ENCODE results near the gene ABCG1. TPM values are rescaled to one million over a fixed set of nuclear protein-coding genes. Genes with fewer than 3 reads are reported as not detected.

ABCG1 gene
- polyA plus RNA-seq, 1 donor from 2014 or later = 14.2 TPM

DNA sequence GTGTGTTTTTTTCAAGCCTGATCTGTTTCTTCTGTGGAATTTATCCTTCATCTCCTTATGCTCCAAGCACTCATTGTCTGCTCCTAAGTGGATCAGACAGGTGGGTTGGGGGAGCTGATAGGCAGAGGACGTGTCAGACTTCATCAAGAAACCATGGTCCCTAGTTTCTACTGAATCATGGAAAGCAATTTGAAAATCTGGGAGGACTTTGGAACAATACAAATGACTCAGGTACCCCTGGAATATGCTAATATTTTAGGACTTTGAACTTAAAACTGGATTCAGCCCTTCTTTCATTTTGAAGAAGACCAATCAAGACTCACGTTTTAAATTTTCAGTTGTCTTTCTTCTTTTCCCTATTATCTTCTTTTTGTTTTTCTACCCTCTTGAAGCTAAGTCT lies 7.7 kb downstream of the ABCG1 start:
- Histone ChIP-seq H3K4me2 (ENCODE audit: low read length) (no peak overlapping the region), H3K36me3 (ENCODE audit: insufficient read depth, low read length) (no peaks in the 10 kb centered on the region), H3K9me2 (ENCODE audit: insufficient read depth, low read length) (no peaks in the 10 kb centered on the region), H3K27ac (ENCODE audit: low read length) (no peak overlapping the region), H3K9me3 (ENCODE audit: low read length) (no peaks in the 10 kb centered on the region), H3K4me3 (ENCODE audit: low read length) (no peak overlapping the region), H2AFZ (ENCODE audit: low read depth, low read length) (no peak overlapping the region), H3K27me3 (ENCODE audit: insufficient read depth, low read depth, low read length) (no peaks in the 10 kb centered on the region), H3K9ac (ENCODE audit: low read length) (no peak overlapping the region), H4K20me1 (ENCODE audit: insufficient read depth) (no peaks in the 10 kb centered on the region), H3F3A (ENCODE audit: insufficient read depth, low read length, poor library complexity, severe bottlenecking) (no peaks in the 10 kb centered on the region), H3K79me2 (replicated peaks; ENCODE audit: insufficient read depth, low read length) (peaks cover 7% of the 10 kb centered on the region)
- TF ChIP-seq POLR2AphosphoS5 (IDR thresholded peaks at IDR 0.05) (no peak), SMC3 (conservative IDR thresholded peaks at IDR 0.05; ENCODE audit: poor library complexity) (no peak), EP300 (conservative IDR thresholded peaks at IDR 0.05; ENCODE audit: poor library complexity, severe bottlenecking) (no peak)
- TF ChIP-seq, protein P1, sequence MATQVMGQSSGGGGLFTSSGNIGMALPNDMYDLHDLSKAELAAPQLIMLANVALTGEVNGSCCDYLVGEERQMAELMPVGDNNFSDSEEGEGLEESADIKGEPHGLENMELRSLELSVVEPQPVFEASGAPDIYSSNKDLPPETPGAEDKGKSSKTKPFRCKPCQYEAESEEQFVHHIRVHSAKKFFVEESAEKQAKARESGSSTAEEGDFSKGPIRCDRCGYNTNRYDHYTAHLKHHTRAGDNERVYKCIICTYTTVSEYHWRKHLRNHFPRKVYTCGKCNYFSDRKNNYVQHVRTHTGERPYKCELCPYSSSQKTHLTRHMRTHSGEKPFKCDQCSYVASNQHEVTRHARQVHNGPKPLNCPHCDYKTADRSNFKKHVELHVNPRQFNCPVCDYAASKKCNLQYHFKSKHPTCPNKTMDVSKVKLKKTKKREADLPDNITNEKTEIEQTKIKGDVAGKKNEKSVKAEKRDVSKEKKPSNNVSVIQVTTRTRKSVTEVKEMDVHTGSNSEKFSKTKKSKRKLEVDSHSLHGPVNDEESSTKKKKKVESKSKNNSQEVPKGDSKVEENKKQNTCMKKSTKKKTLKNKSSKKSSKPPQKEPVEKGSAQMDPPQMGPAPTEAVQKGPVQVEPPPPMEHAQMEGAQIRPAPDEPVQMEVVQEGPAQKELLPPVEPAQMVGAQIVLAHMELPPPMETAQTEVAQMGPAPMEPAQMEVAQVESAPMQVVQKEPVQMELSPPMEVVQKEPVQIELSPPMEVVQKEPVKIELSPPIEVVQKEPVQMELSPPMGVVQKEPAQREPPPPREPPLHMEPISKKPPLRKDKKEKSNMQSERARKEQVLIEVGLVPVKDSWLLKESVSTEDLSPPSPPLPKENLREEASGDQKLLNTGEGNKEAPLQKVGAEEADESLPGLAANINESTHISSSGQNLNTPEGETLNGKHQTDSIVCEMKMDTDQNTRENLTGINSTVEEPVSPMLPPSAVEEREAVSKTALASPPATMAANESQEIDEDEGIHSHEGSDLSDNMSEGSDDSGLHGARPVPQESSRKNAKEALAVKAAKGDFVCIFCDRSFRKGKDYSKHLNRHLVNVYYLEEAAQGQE (IDR thresholded peaks at IDR 0.05; ENCODE audit: borderline replicate concordance) = no peak
- TF ChIP-seq, protein P2, sequence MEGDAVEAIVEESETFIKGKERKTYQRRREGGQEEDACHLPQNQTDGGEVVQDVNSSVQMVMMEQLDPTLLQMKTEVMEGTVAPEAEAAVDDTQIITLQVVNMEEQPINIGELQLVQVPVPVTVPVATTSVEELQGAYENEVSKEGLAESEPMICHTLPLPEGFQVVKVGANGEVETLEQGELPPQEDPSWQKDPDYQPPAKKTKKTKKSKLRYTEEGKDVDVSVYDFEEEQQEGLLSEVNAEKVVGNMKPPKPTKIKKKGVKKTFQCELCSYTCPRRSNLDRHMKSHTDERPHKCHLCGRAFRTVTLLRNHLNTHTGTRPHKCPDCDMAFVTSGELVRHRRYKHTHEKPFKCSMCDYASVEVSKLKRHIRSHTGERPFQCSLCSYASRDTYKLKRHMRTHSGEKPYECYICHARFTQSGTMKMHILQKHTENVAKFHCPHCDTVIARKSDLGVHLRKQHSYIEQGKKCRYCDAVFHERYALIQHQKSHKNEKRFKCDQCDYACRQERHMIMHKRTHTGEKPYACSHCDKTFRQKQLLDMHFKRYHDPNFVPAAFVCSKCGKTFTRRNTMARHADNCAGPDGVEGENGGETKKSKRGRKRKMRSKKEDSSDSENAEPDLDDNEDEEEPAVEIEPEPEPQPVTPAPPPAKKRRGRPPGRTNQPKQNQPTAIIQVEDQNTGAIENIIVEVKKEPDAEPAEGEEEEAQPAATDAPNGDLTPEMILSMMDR (IDR thresholded peaks at IDR 0.05; ENCODE audit: poor library complexity, severe bottlenecking) = no peak

DNA sequence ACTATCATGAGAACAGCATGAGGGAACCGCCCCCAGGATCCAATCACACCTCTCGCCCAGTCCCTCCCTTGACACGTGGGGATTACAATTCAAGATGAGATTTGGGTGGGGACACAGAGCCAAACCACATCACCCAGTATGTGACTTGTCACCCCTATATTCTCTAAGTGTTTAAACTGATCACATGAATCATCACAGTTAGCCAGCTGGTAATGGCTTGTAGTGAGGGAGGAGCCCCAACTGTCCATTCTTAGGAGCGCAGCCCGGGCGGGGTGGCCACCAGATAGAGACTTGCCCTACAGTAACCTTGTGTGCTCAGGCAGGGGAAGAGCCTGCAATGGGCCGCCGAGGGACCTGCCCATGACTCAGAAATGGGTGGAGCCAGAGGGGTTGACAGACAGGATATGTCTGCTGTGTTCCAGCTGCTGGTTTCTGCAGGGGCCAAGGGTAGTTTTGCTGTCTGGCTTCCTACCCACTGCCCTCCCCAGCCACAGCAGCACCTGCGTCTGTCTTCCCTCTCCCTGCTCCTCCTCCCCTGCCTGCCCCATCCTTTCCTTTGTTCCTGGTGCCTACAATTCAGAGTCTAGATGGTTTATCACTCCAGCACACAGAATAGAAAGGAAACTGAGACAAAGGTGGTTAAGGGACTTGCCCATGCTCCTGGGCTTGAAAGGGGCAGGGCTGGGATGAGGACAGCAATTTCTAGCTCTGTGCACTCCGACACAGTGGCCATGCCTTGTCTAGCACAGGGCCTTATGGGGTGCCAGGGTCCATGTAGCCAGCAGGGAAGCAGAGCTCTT lies 9.2 kb downstream of the ABCG1 start:
- no peak overlapping the region for H3K4me2 ChIP-seq (ENCODE audit: low read length)

More for the DNA sequence above, 9.2 kb downstream of the ABCG1 start:
- peaks cover 11% of the 10 kb centered on the region for H3K79me2 ChIP-seq (replicated peaks; ENCODE audit: insufficient read depth, low read length)
- H3K9ac ChIP-seq (ENCODE audit: low read length) = no peak overlapping the region
- TF ChIP-seq, protein P1 (IDR thresholded peaks at IDR 0.05; ENCODE audit: borderline replicate concordance) = no peak
- TF ChIP-seq, protein P2 (IDR thresholded peaks at IDR 0.05; ENCODE audit: poor library complexity, severe bottlenecking) = no peak
- TF ChIP-seq EP300 (conservative IDR thresholded peaks at IDR 0.05; ENCODE audit: poor library complexity, severe bottlenecking) (no peak), TAF1 (IDR thresholded peaks at IDR 0.05; ENCODE audit: low read depth) (no peak), POLR2AphosphoS5 (IDR thresholded peaks at IDR 0.05) (no peak), MXI1 (conservative IDR thresholded peaks at IDR 0.05; ENCODE audit: poor library complexity, severe bottlenecking) (no peak), SMC3 (conservative IDR thresholded peaks at IDR 0.05; ENCODE audit: poor library complexity) (no peak), EZH2 (IDR thresholded peaks at IDR 0.05; ENCODE audit: borderline replicate concordance, insufficient read depth, low read length, poor library complexity, severe bottlenecking) (no peak), RAD21 (conservative IDR thresholded peaks at IDR 0.05) (no peak)
- H3F3A ChIP-seq (ENCODE audit: insufficient read depth, low read length, poor library complexity, severe bottlenecking) = no peaks in the 10 kb centered on the region
- no peaks in the 10 kb centered on the region for H3K36me3 ChIP-seq (ENCODE audit: insufficient read depth, low read length)
- H3K9me2 ChIP-seq (ENCODE audit: insufficient read depth, low read length) = no peaks in the 10 kb centered on the region
- H2AFZ ChIP-seq (ENCODE audit: low read depth, low read length) = no peak overlapping the region
- H3K9me3 ChIP-seq (ENCODE audit: low read length) = no peaks in the 10 kb centered on the region
- no peak overlapping the region for H3K4me3 ChIP-seq (ENCODE audit: low read length)
- no peak overlapping the region for H3K27ac ChIP-seq (ENCODE audit: low read length)
- H3K27me3 ChIP-seq (ENCODE audit: insufficient read depth, low read depth, low read length) = no peaks in the 10 kb centered on the region
- no peaks in the 10 kb centered on the region for H4K20me1 ChIP-seq (ENCODE audit: insufficient read depth)
